Left ventricle myocardium superior (tissue), 1 donor: ENCODE results near the gene ZNF521. TPM values are rescaled to one million over a fixed set of nuclear protein-coding genes. Genes with fewer than 3 reads are reported as not detected.
A peak's percentile ranks its signal among the peaks of the same experiment; 100 is the strongest.
"Not testable (repeated sequence)": the region's sequence is repeated elsewhere in the genome, so short reads cannot be mapped to it uniquely, and the experiment has no call there.

Experiments
- ATAC-seq: fragments of 200-7000 bp; cut with Tn5 transposase; one replicate; pipeline ENCODE4 v1.9.1; 2020; ENCODE audit warnings: mild to moderate bottlenecking, moderate library complexity
- DNase-seq: peaks from one replicate; pipeline ENCODE4 v3.0.0-alpha.2; 2020
- intact Hi-C: fragments of 100-400 bp; cut with micrococcal nuclease; formaldehyde crosslinking; loops from one replicate; pipeline ENCODE4 v1.11.0; 2022
- total RNA-seq: library from RNA; stranded (reverse); fragmentation: NEBNext Ultra II Directional; extraction: Animal tissue kit (Norgen Biotek cat#: 25700); gene quantifications from one replicate; pipeline ENCODE4 v1.2.1, GENCODE V29; 2021
- donor health status: DM: no; HTN: yes; CAD: no; lungs with severe emphysema.

Gene ZNF521
- total RNA-seq, 1 donor from 2014 or later: 28.8 TPM

DNA sequence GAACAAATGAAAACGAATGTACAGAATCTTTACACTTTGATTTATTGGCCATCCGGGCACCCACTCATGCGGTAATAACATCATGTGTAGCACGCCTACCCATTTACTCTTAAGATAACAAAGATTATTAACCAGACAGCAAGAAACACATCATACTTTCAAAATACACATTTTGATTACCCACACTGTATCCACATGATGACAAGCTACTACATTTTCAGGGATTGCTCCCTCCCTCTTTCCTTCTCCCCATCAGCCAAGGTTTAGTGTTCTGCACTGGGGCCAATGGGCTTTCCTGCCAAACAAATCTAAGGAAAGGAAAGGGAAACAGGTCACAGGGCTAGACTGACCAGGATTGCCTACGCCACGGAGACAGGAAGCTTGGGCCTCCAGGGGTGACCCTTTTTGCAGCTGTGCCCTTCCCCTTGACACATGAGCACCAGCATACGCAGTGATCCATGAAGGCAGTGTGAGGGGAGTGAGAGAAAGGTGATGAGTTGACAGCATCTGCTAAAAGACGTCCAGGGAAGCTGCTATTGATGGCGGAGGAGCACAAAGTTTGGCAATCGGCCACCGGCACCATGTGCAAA is 76.5 kb downstream of the ZNF521 start:
- intact Hi-C loops: no loop called here
- peak; percentile 71 for ATAC-seq
- no peak for DNase-seq

- intact Hi-C loops: no loop called here
- ATAC-seq (no peak), DNase-seq (no peak)
Measured at GRCh38 chr18:25274926-25275325, 77.0 kb downstream of the ZNF521 start.

- peak; percentile 27 for DNase-seq
- intact Hi-C loops, ATAC-seq: not testable (repeated sequence)
Measured at GRCh38 chr18:25266931-25267527, 84.9 kb downstream of the ZNF521 start.

DNA sequence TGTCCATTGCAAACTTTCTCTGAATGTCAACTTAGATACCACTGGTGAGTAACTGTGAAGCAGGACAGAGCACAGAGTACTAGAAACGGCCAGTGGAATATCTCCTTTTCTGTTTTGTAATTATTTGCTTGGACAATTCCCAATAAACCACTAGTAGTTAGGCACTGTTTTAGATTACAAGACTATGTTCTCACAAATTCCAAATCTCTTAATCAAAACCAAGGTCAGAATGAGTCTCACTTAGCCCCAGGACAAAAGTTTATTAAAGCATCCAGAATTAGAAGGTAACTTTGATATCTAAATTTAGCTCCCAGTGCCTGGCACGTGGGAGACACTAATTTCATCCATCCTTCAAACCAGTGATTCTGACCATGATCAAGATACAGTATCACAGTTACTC is 89.0 kb downstream of the ZNF521 start:
- peak; percentile 81 for ATAC-seq
- intact Hi-C loops: no loop called here

DNA sequence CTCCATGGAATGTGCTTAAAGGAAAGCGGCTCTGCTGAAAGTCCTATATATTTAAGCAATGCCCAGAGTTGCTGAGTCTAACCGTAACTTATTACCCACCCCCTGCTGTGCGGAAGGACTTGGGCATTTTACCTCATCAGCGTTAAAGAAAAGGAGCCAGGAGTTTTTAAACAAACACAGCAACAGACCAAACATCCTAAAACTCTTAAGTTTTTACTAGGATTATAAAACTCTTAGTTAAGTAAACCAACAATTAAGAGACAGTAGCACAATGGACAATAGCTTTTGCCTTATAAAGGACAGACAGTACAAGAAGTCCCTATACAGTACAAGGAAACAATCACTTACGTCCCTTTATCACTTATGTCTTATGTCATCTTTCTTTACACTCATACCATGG is 90.2 kb downstream of the ZNF521 start:
- ATAC-seq: no peak
- intact Hi-C loops: no loop called here

More for the DNA sequence above, 89.0 kb downstream of the ZNF521 start:
- no peak for DNase-seq

DNA sequence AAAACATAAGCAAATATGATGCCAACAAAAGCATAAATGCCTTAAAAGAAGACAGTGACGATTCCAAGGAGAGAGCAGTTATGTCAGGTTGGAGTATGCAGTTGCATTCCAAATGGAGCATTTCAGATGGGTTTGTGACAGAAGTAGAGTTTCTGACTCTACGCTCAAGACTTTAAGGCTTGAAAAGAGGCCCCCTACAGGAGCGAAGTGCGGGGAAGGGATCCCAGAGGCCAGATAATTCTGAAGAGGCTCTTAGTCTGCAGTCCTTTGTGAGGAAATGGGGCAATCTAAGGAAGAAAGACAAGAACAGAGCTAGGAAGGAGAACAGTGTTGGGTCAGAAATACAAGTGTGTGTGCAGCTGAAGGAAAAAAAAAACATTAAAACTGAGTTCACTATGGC is 95.5 kb downstream of the ZNF521 start:
- intact Hi-C loops: no loop called here
- ATAC-seq: no peak

More for the DNA sequence above, 90.2 kb downstream of the ZNF521 start:
- DNase-seq: no peak

GRCh38 chr18:25253779-25254178 is 98.2 kb downstream of the ZNF521 start:
- DNase-seq (no peak), ATAC-seq (no peak)
- intact Hi-C loops: no loop called here

More for the DNA sequence above, 95.5 kb downstream of the ZNF521 start:
- no peak for DNase-seq

DNA sequence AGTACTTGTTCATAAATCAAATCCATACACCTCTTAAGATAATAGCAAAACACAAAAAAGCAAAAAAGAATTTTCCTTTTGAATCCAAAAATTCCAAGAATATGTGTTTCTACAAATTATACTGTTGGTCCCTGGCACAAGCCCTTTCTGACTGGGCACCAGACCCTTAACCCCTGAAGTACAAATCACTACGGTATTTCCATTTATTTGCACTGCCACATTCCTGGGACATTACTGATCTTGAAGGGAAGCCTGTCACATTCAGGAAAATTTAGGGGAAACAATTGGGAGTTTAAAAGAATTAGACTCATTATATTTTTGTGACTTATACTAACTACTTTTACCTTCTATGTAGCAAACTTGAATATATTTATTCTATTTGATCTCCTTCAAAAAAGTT is 98.8 kb downstream of the ZNF521 start:
- intact Hi-C loops: no loop called here
- ATAC-seq (no peak), DNase-seq (no peak)

DNA sequence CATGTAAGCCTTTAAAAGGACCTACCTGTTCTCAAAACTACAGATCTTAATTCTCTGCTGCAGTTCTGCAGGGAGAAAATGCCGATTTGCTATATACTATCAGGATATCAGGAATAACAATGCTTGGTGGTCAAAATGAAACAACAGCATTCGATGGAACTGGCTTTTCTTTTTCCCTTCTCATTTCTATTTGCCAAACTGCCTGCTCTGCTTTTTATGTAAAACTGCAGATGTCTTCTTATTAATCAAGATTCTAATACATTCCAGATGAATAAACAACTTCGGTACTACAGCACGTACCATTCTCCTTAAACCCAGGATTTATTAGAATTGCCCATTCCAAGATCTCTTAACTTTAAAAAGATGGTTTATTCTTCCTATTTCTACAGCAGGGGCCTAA is 100.9 kb downstream of the ZNF521 start:
- DNase-seq (no peak), ATAC-seq (no peak)
- intact Hi-C loops: no loop called here

GRCh38 chr18:25250474-25250851 is 101.5 kb downstream of the ZNF521 start:
- no peak for ATAC-seq
- intact Hi-C loops: no loop called here
- DNase-seq: no peak

DNA sequence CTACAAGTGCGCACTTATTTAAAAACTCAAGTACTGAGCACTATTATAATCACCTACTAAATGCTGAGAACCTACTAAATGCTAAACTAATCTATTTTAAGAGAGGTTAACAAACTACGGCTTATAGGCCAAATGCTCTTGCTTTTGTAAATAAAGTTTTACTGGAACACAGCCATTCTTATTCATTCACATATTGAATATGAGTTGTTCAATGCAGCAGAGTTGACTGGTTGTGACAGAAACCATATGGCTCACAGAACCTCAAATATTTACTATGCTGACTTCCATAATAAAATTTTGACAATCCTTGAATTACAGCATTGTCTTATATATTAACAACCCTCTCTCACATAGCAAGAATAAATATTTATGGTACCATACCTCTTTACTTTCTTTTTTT is 103.2 kb downstream of the ZNF521 start:
- DNase-seq (no peak), ATAC-seq (no peak)
- intact Hi-C loops: no loop called here

- ATAC-seq: no peak
- no peak for DNase-seq
- intact Hi-C loops: no loop called here
Measured at GRCh38 chr18:25247725-25248124, 104.2 kb downstream of the ZNF521 start.

DNA sequence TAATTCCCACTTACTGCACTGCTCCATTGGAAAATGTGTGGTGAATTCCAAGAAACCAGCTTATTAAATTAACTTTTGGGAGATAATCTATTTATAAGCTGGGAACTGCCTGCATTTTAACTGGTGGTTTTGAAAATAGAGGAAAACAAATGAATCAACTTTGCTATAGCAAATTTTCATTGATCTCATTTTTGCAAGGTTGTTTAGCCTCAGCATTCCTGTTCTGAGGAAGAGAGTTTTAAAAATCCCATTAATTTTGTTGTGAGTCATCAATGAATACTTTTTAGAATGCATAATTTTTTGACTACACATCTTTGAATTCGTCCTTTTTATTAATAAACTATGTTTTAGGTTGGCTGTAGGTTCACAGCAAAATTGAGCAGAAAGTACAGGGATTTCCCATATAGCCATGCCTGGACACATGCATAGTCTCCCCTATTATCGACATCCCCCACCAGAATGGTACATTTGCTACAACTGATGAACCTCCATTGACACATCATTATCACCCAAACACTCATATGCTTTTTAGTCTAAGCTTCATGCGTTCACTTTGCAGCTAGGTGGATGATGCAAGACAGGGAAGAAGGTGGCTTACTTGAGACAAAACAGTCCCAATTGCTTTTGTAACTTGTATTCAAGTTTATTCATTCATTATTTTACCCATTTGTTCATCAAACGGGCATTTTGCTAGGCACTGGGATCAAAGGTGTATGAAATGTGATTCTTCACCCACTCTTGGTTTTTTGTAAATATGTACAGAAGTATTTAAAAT is 106.9 kb downstream of the ZNF521 start:
- no peak for DNase-seq
- no peak for ATAC-seq
- intact Hi-C loops: no loop called here

GRCh38 chr18:25244170-25244569 is 107.8 kb downstream of the ZNF521 start:
- ATAC-seq (no peak), DNase-seq (no peak)
- intact Hi-C loops: no loop called here

DNA sequence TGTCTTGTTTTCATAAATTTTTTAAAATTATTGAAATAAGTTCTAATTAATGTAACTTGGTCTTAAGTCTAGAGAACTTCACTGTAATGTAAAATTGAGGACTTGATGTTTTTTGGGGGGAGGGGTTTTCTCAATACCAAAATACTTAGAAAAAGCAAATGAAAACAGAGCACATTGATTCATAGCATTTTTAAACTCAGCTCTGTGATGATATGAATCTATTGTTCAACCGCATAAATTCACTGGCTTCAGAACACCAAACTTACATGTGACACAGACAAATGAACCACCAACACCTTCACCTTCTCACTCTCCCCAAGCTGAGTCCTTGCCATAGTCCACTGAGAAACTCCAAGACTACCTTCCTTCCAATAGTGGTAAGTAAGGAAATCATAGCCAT is 108.2 kb downstream of the ZNF521 start:
- ATAC-seq: no peak
- intact Hi-C loops: no loop called here
- DNase-seq: no peak

- intact Hi-C loops: no loop called here
- ATAC-seq (no peak), DNase-seq (no peak)
Measured at GRCh38 chr18:25243257-25243656, 108.7 kb downstream of the ZNF521 start.

- ATAC-seq: no peak
- intact Hi-C loops: no loop called here
- DNase-seq: no peak
Measured at GRCh38 chr18:25240420-25240770, 111.6 kb downstream of the ZNF521 start.

GRCh38 chr18:25239581-25240419 is 112.2 kb downstream of the ZNF521 start:
- intact Hi-C loops: loop anchor here (5.0 to 10.0 kb wide), 2 partner anchors 45 to 113 kb away; partner anchors contain the start of gene ZNF521
- DNase-seq (no peak), ATAC-seq (no peak)

DNA sequence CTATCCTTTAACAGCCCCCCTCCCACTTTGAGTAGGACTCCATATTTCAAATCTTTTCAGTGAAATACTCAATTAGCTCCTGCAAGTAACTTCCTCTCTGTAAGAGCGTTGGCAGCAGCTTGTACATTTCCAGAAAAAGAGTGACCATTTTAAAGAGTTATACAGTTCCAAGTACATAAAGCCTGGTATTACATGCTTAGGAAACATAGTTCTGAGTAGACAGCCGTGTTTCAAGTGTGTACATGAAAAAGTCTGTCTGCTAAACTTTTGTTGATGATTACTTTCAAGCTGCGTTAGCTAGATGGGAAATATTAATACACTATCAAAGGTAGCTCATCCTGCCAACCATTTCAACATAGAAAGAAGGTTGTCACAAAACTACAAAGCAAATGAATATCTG is 112.8 kb downstream of the ZNF521 start:
- intact Hi-C loops: loop anchor here (5.0 to 10.0 kb wide), 2 partner anchors 46 to 113 kb away; partner anchors contain the start of gene ZNF521
- no peak for ATAC-seq

More for the DNA sequence above, 112.8 kb downstream of the ZNF521 start:
- DNase-seq: no peak
